ENCODE data around the gene SGSM2.
A peak's percentile ranks its signal among the peaks of the same experiment; 100 is the strongest.
"Not testable (repeated sequence)": the region's sequence is repeated elsewhere in the genome, so short reads cannot be mapped to it uniquely, and the experiment has no call there.

Gene SGSM2

DNA sequence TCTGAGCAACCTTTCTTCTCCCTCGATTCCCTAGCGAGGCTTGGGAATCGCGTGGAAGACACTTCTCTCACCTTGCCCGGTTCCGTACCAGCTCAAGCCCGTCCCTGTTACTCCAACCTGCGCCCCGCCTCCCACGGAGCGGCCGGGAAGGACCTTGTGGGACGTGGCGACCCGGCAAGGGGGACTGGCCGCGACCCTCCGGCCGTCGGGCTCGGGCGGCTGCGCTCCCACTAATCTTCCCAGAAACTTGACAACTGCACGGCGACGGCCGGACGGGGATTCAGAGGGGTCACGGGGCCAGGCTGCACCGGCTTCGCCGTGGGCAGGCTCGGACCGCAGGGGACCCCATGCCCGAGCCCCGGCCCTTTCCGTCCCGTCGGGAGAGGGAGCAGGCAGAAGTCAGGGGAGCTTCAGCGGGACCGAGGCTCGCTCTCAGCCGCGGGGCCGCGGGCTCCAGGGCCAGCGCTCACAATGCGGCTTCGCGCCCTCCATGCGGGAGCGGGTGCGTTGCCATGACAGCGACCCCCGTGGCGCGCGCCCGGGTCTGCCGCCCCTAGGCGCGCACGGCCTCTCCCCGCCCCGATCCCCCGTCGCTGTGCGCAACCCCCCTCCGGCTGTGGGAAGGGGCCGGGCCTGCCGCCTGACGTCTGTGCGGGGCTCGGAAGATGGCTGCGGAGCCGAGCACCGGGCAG is at the start of gene SGSM2:
Gene SGSM2, plus strand, starts transcription at position 650 of the 692 bp plus-strand sequence. CDS start 188 bp downstream, outside the sequence.
- peak; percentile 32 to 75 (median 72) for DNase-seq

DNA sequence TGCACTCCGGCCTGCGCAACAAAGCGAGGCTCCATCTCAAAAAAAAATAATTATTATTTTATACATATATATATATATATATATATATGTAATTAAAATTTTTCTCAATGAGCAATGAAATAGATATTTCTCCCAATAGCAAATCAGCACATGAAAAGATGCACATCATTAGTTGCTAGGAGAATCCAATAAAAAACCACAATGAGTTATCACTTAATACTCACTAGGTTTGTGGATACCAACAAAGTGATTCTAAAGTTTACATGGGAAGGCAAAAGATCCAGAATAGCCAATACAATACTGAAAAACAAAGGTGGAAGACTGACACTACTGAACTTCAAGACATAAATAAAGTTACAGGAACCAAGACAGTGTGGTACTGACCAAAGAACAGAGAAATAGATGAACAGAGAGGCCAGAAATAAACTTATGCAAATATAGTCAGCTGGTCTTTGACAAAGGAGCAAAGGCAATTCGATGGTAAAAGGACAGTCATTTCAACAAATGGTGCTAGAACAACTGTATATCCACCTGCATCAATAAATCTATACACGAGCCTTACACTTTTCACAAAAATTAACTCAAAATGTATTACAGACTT is 47.3 kb upstream of the SGSM2 start:
- DNase-seq = no peak

DNA sequence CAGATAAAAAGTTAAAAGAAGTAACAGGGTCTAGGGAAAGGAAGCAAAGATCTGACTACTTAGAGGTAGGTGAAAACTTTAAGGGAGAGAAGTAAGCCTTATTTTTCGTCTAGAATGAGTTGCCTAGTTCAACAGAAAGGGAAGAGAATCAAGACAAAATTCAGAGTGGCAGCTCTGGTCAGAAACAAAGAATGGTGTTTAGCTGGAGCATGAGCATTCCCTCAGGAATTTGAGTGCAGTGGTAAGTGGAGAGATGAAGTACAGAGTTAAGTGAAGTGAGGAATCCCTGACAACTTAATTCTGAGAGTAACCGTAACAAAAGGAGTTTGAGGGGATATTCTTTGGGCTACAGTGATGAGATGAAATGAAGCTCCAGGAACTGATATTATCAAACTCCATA is 45.2 kb upstream of the SGSM2 start:
- no peak for DNase-seq

DNA sequence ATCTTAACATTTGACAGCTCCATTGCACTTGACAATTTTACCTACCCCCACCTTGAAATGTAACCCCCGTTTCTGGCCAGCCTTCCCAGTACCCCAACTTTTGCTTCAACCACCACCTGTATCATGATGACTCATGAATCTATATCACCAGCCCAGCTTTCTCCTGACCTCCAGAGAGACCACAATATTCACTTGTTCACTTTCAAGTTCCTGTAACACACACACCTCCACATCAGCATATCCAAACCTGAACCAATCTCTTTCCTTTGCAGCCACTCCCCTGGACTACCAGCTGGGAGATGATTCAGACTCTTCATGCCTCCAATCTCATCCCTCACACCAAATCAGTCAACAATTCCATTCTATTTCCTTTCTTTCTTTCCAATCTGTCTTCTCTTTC is 41.7 kb upstream of the SGSM2 start:
- DNase-seq = no peak

GRCh38 chr17:2297023-2297422 is 40.3 kb upstream of the SGSM2 start:
- no peak for DNase-seq

DNA sequence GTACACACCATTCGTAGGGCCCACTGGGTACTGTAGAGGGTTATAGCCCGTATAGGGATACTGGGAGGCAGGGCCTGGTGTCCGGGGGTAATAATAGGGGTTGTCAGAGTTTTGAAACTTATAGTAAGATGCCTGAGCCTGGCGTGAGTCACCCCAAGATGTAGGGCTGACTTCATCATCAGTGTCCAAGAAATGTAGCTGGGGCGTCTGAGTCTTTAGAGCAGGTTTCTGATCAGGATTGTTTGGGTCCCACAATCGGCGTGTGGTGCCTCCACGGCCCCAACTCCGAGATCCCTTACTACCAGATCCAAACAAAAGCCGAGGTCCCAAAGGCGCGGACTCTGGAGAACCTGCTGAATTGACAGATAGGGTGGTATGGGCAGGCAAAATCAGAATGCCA is 38.2 kb upstream of the SGSM2 start:
- DNase-seq = no peak

DNA sequence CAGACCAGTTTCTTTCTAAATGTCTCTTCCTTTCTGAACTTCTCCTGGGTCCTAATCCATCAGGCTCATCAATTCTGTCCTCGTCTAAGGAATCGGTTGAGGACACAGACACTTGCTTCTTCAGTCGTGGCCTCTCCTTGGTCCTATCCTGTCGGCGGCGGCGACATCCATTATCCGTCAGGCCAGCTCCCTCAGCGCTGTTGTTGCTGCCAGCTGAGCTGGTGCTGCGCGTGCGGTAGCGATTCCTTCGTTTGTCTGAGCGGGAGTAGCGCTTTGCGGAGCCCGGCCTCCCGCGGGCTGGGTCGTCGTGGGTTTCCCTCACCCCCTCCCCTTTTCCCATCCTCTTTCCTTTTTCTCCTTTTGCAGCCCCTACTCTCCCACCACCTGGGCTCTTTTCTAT is 37.5 kb upstream of the SGSM2 start:
- no peak for DNase-seq

DNA sequence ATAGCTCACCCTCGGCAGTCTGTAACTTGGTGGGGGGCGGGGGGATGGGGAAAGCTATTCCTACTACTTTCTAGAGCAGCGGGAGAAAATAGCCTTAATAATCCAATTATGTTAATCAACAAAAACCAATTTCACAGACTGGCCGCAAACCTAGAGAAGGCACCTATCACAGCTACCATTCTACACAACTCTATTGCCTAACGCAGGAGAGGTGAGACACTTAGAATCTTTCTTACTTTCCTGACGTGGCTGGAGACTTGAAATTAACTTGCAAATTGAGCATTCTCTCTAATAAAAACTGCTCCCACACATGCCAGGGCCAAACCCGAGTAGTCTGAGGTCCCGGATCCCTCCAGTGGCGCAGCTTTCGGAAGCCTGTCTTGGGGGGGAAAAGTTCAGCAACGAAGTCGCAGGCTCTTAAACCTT is 34.5 kb upstream of the SGSM2 start:
- DNase-seq = peak in 2 of 3 experiments; percentile 34 to 40

DNA sequence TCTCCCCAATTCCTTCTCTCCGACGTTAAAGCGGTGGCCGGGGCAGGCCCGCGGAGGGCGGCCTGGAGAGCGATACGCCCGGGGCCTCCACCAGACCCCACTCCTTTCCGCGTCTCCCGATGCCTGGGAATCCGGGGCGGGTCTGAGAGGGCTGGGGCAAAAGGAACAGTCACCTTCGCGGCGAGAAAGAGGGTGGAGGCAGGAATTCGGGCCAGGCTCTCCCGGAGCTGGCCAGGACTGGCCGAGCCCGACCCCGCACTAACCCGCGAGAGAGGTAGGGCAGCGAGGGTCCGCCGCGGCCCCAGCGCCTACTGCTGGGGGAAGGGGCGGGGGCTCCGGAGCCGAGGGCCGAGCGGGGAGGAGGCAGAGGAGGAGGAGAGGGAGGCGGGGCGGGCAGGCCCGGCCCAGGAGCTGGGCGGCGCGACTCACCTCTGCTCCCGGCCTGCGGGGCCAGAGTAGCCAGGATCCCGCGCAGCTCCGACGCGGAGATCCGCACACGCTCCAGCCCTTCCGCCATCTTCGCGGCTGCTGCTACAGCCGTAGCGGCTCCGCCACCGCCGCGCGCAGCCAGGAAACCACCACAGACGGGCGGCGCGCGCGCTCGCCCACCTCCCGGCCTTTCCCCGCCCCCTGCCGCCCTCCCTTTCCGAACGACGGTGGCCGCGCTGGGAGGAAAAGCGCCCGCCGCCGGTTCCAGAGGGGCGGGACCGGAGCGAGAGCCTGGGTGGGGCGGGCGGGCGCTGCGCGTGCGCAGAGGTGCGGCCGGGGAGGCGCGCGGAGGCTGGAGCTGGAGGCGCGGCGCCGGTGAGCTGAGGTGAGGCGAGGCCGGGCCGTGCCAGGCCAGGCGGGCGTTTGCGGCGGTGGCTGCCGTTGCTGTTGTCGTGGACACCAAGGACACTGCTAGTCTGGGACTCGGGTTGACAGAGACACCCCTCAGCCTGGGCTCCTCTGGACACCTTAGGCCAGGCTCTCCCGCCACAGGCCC is 33.8 kb upstream of the SGSM2 start, which contains the start of the genes SMG6 and SRR:
Gene SMG6, minus strand, starts transcription at position 582 of the 985 bp plus-strand sequence. Its CDS starts 65 bp downstream, at position 517.
Gene SRR, plus strand, starts transcription at position 747 of the 985 bp plus-strand sequence. CDS start 11,611 bp downstream, outside the sequence.
- peak; percentile 83 to 91 (median 89) for DNase-seq

DNA sequence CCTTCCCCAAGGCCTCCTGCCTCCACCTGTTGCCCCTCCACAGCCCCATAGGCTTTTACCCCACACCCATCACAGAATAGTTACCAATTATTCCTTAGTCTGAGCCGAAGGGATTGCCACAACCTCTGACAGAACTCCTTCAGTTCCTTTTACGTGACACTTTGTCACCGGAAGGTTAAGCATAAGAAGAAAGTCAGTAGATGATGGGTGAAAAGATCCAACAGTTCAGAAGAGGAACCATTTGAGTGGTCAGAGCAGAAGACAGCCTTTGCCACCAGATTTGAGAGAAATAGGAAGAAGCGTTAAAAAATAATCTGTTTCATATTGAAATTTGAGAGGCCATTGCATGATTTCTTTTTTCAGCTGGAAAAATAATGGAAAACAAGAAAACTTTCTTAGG is 32.4 kb upstream of the SGSM2 start:
- DNase-seq = no peak

- no peak for DNase-seq
These were observed 27.8 kb upstream of the SGSM2 start for GRCh38 chr17:2309338-2310154.

DNA sequence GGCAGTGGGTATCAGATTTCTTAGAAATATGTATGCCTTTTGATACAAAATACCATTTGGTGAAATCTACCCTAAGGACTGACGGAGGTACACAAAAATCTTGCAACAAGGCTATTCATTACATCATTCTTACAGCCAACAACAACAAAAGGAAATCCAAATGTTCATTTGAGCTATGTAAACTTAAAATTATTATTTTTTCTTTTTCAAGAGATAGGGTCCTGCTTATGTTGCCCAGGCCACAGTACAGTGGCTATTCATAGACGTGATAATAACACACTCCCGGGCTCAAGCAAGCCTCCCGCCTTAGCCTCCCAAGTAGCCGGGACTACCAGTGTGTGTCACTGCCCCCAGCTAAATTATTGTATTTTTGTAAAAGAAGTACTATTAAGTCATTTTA is 24.6 kb upstream of the SGSM2 start:
- DNase-seq = no peak

GRCh38 chr17:2316916-2317205 is 20.4 kb upstream of the SGSM2 start:
- not testable (repeated sequence) for DNase-seq

- DNase-seq = no peak
These were observed 19.5 kb upstream of the SGSM2 start for GRCh38 chr17:2317796-2318195.

DNA sequence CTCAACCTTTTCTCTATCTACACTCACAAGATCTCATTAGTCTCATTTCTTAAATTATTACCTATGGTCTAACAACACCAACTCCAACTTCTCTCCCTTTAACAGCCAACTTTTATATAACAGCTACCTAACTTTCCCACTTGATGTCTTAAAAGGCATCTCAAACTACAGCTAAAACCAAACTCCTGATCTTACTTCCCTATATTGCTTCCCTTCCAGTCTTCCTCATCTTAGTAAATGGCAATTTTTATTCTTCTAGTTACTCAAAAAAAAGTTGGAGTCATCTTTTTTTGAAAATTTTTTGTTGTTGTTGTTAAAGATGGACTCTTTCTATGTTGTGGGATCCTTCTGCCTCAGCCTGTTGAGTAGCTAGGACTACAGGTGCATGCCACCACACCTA is 18.2 kb upstream of the SGSM2 start:
- no peak for DNase-seq

GRCh38 chr17:2321399-2321798 is 15.9 kb upstream of the SGSM2 start:
- DNase-seq = no peak

GRCh38 chr17:2323629-2324314 is 13.5 kb upstream of the SGSM2 start:
- DNase-seq = no peak

DNA sequence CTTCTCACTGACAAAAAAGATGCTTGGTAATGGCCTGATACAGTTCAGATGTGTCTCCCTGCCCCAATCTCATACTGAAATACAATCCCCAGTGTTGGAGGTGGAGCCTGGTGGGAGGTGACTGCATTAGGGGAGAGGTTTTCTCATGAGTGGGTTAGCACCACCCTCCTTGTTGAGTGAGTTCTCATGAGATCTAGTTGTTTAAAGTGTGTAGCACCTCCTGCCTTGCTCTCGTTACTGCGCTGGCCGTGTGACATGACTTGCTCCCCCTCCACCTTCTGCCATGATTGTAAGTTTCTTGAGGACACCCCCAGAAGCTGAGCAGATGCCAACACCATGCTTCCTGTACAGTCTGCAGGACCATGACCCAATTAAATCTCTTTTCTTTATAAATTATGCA is 6.0 kb upstream of the SGSM2 start:
- no peak for DNase-seq

- DNase-seq = no peak
These were observed 1.5 kb upstream of the SGSM2 start for GRCh38 chr17:2335726-2336214.

DNA sequence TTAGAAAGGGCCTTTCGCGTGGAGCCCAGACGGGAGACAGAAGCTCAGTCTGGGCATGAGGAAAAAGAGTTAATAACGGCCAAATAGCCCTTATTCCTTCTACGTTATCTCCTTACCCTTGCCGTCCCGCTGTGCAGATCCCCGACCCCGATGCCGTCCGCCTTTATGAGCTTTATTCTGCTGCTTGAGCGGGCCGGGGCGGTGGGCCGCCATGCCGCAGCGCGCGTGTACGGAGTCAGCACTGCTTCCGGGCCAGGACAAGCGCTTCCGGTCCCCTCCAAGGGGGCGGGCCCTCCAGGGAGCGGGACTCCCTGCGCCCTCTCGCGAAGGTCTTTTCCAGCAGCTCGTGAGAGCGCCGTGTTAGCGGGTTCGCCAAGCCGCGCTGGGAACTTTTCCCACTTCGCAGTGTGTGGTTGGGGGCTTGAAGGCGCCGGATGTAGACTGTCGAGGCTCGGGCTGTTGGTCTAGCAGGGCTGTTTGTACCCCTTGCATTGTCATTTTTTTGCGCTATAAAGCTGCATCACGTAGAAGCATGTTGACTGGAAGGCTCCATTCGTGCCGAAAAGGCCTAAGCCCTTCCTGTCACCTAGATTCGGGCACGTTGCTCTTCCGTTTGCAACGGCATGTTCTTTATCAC is 968 bp upstream of the SGSM2 start, which contains the start of gene TSR1:
Gene TSR1, minus strand, starts transcription at position 243 of the 637 bp plus-strand sequence. Its CDS starts 30 bp downstream, at position 213.
- DNase-seq = peak; percentile 80 to 86 (median 82)
